HG03045 (cell line): ENCODE data around the gene SLC26A4.
A peak's percentile ranks its signal among the peaks of the same experiment; 100 is the strongest.
"Not testable (repeated sequence)": the region's sequence is repeated elsewhere in the genome, so short reads cannot be mapped to it uniquely, and the experiment has no call there.

ENCODE experiments used
- ATAC-seq: cut with Tn5 transposase; IDR thresholded peaks from one replicate; pipeline ENCODE4 v1.9.1; 2021; ENCODE audit warnings: mild to moderate bottlenecking, moderate library complexity; ENCODE audit not compliant: unreplicated experiment

Gene SLC26A4

GRCh38 chr7:107660381-107661080, at the start of gene SLC26A4:
Gene SLC26A4 (plus strand): TSS chr7:107660828. CDS start chr7:107661642, 814 bp downstream.
- no peak for ATAC-seq

GRCh38 chr7:107613439-107613838, 47.2 kb upstream of the SLC26A4 start:
- no peak for ATAC-seq

GRCh38 chr7:107613948-107614347, 46.7 kb upstream of the SLC26A4 start:
- ATAC-seq: no peak

GRCh38 chr7:107614425-107614824, 46.2 kb upstream of the SLC26A4 start:
- no peak for ATAC-seq

- no peak for ATAC-seq
These were observed 44.5 kb upstream of the SLC26A4 start for GRCh38 chr7:107615910-107616680.

GRCh38 chr7:107622429-107622828, 38.2 kb upstream of the SLC26A4 start:
- ATAC-seq: no peak

- ATAC-seq: no peak
These were observed 37.7 kb upstream of the SLC26A4 start for GRCh38 chr7:107622894-107623293.

- ATAC-seq: no peak
These were observed 33.6 kb upstream of the SLC26A4 start for GRCh38 chr7:107627002-107627401.

GRCh38 chr7:107628461-107629064, 32.1 kb upstream of the SLC26A4 start:
- ATAC-seq: no peak

- no peak for ATAC-seq
These were observed 30.3 kb upstream of the SLC26A4 start for GRCh38 chr7:107630342-107630741.

- no peak for ATAC-seq
These were observed 28.8 kb upstream of the SLC26A4 start for GRCh38 chr7:107631588-107632491.

- no peak for ATAC-seq
These were observed 28.1 kb upstream of the SLC26A4 start for GRCh38 chr7:107632492-107632865.

GRCh38 chr7:107638594-107638993, 22.0 kb upstream of the SLC26A4 start:
- ATAC-seq: peak; percentile 90

GRCh38 chr7:107639070-107639469, 21.6 kb upstream of the SLC26A4 start:
- not testable (repeated sequence) for ATAC-seq

GRCh38 chr7:107641676-107642075, 19.0 kb upstream of the SLC26A4 start:
- no peak for ATAC-seq

- no peak for ATAC-seq
These were observed 18.1 kb upstream of the SLC26A4 start for GRCh38 chr7:107642501-107642900.

GRCh38 chr7:107643407-107643806, 17.2 kb upstream of the SLC26A4 start:
- ATAC-seq: no peak

GRCh38 chr7:107643938-107644308, 16.7 kb upstream of the SLC26A4 start:
- ATAC-seq: no peak

- ATAC-seq: no peak
These were observed 16.2 kb upstream of the SLC26A4 start for GRCh38 chr7:107644309-107644974.

- ATAC-seq: no peak
These were observed 8.0 kb upstream of the SLC26A4 start for GRCh38 chr7:107652642-107653041.
